ENCODE results near the gene CD248.
"Not testable (repeated sequence)": the region's sequence is repeated elsewhere in the genome, so short reads cannot be mapped to it uniquely, and the experiment has no call there.

Gene CD248

DNA sequence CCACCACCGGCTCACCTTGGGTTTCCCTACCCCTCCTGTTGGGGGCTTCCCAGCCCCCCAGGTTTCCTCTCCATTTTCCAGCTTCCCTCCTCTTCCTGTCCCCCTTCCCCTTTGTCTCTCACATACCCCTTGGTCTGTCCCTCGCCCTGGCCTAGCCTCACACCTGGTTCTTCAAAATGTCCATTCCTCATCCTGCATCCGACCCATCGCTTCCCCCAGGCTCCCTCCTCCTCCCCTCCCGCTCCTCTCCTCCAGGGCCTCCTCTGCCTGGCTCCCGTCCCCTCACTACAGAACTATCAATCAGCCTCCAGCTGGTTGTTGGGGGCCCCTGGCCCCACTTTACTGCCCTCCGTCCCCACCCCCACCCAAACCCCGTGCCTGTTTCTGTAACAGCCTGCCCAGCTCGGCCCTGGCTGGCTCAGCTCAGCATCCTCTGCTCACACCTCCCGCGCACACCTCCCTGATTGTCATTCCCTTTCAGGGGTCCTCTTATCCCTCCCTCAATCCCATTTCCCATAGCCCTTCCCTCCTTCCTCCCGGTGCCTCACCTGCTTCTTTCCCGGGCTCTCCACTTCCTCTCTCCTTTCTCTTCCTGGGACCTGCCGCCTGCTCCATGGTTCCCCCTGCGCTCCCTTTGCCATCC is 37.6 kb downstream of the CD248 start:
- H3K27ac ChIP-seq (replicated peaks), result no peak overlapping the region
- no peaks in the 10 kb centered on the region for H3K27me3 ChIP-seq (ENCODE audit: insufficient read depth, poor library complexity, severe bottlenecking)
- no peak overlapping the region for H3K4me3 ChIP-seq (replicated peaks; ENCODE audit: insufficient read depth, low read length)
- no peak for DNase-seq (ENCODE audit: low read depth in 1 of 2, low spot score in 1 of 2)
- TF ChIP-seq GABPA (IDR thresholded peaks at IDR 0.05; ENCODE audit: low read depth) (no peak), SPI1 (IDR thresholded peaks at IDR 0.05; ENCODE audit: borderline replicate concordance, low read depth) (no peak), POLR2AphosphoS5 (IDR thresholded peaks at IDR 0.05; ENCODE audit: low read depth) (no peak)
- TF ChIP-seq, protein P1, sequence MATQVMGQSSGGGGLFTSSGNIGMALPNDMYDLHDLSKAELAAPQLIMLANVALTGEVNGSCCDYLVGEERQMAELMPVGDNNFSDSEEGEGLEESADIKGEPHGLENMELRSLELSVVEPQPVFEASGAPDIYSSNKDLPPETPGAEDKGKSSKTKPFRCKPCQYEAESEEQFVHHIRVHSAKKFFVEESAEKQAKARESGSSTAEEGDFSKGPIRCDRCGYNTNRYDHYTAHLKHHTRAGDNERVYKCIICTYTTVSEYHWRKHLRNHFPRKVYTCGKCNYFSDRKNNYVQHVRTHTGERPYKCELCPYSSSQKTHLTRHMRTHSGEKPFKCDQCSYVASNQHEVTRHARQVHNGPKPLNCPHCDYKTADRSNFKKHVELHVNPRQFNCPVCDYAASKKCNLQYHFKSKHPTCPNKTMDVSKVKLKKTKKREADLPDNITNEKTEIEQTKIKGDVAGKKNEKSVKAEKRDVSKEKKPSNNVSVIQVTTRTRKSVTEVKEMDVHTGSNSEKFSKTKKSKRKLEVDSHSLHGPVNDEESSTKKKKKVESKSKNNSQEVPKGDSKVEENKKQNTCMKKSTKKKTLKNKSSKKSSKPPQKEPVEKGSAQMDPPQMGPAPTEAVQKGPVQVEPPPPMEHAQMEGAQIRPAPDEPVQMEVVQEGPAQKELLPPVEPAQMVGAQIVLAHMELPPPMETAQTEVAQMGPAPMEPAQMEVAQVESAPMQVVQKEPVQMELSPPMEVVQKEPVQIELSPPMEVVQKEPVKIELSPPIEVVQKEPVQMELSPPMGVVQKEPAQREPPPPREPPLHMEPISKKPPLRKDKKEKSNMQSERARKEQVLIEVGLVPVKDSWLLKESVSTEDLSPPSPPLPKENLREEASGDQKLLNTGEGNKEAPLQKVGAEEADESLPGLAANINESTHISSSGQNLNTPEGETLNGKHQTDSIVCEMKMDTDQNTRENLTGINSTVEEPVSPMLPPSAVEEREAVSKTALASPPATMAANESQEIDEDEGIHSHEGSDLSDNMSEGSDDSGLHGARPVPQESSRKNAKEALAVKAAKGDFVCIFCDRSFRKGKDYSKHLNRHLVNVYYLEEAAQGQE (IDR thresholded peaks at IDR 0.05; ENCODE audit: insufficient replicate concordance, low read depth), result no peak
- TF ChIP-seq, protein P2, sequence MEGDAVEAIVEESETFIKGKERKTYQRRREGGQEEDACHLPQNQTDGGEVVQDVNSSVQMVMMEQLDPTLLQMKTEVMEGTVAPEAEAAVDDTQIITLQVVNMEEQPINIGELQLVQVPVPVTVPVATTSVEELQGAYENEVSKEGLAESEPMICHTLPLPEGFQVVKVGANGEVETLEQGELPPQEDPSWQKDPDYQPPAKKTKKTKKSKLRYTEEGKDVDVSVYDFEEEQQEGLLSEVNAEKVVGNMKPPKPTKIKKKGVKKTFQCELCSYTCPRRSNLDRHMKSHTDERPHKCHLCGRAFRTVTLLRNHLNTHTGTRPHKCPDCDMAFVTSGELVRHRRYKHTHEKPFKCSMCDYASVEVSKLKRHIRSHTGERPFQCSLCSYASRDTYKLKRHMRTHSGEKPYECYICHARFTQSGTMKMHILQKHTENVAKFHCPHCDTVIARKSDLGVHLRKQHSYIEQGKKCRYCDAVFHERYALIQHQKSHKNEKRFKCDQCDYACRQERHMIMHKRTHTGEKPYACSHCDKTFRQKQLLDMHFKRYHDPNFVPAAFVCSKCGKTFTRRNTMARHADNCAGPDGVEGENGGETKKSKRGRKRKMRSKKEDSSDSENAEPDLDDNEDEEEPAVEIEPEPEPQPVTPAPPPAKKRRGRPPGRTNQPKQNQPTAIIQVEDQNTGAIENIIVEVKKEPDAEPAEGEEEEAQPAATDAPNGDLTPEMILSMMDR (IDR thresholded peaks at IDR 0.05; ENCODE audit: insufficient read depth, low read length), result no peak

DNA sequence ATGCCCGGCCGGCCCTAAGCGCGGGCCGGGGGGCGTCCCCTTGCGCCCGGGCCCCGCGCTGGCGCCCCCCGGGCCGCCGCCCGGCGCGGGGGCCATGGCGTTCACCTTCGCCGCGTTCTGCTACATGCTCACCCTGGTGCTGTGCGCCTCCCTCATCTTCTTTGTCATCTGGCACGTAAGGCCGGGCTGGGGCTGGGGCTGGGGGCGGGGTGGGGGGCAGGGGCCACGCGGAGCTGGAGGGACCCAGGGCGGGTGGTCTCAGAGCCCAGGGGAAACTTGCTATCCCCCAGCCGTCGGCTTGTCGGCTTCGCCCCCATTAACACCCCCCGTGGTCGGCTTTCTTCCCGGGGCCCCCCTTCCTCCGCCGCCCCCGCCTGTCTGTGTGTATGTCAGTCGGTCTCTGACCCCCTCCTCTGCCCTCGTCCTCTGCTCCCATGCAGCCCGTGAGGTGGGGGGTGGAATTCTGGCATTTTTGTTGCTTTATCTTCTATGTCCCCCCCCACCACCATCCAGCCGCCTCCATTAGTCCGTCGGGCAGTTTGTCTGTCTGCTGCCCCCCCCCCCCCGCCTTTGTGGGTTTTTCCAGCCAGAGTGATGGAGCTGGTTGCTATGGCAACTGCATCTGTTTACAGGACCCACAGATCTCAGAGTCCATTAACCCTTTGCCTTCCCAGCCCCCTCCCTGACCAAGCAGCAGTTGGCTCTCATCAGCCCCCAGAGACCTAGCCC is 38.3 kb downstream of the CD248 start:
- DNase-seq (ENCODE audit: low read depth in 1 of 2, low spot score in 1 of 2), result no peak
- Histone ChIP-seq H3K4me3 (replicated peaks; ENCODE audit: insufficient read depth, low read length) (no peak overlapping the region), H3K27me3 (ENCODE audit: insufficient read depth, poor library complexity, severe bottlenecking) (no peaks in the 10 kb centered on the region), H3K27ac (replicated peaks) (no peak overlapping the region)
- TF ChIP-seq, protein P1 (IDR thresholded peaks at IDR 0.05; ENCODE audit: insufficient replicate concordance, low read depth), result no peak
- TF ChIP-seq GABPA (IDR thresholded peaks at IDR 0.05; ENCODE audit: low read depth) (no peak), POLR2AphosphoS5 (IDR thresholded peaks at IDR 0.05; ENCODE audit: low read depth) (no peak), SPI1 (IDR thresholded peaks at IDR 0.05; ENCODE audit: borderline replicate concordance, low read depth) (no peak)
- TF ChIP-seq, protein P2 (IDR thresholded peaks at IDR 0.05; ENCODE audit: insufficient read depth, low read length), result no peak

DNA sequence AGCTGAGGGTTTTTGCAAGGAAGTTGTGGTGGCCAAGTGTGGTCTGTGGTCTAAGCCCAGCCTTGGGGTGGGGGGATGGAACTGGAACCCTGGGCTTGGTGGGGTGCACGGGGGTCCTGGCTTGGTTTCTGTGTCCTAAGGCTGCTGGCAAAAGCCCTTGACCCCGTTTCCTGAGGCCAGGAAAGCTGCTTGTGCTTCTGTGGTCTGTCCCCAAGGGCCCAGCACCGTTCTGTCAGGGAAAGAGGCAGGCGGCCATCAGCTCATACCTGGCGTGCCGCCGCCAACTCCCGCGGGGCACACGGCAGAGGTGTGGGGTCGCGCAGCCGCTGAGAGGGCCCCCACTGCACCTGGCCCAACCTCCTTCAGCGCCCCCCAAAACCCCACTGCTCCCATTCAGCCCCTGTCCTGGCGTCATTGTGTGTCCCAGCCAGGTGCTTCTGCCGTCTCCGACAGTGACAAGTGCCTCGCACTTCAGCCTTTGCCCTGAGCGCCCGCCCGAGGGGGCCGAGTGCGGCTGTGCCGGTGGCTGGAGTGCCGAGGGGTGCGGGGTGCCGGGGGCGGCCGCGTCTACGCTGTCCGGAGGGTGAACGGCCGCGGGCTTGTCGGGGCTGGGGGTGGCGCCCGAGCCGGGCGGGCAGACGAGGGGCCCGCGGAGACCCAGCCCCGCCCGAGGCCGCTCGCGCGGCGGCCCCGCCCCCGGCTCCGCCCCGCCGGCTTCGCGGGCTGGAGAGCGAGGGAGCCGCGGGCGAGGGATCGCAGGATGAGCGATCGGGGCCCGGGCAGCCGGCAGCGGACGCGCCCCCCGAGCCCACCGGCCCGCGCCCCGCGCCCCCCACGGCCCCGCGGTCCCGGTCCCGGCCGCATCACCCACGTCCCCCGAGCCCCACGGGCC is 39.1 kb downstream of the CD248 start, which contains the start of gene CNIH2:
CNIH2 (plus strand) TSS at position 705 of the 892 bp plus-strand sequence. CDS start 282 bp downstream, outside the sequence.
- Histone ChIP-seq H3K4me3 (replicated peaks; ENCODE audit: insufficient read depth, low read length) (no peak within 1 kb of the TSS; the same call in 1 of the 2 replicates), H3K27me3 (ENCODE audit: insufficient read depth, poor library complexity, severe bottlenecking) (no peaks in the 10 kb centered on the region), H3K27ac (replicated peaks) (no peak within 1 kb of the TSS)
- TF ChIP-seq, protein P2 (IDR thresholded peaks at IDR 0.05; ENCODE audit: insufficient read depth, low read length), result no peak
- TF ChIP-seq GABPA (IDR thresholded peaks at IDR 0.05; ENCODE audit: low read depth) (no peak), SPI1 (IDR thresholded peaks at IDR 0.05; ENCODE audit: borderline replicate concordance, low read depth) (no peak), POLR2AphosphoS5 (IDR thresholded peaks at IDR 0.05; ENCODE audit: low read depth) (no peak)
- TF ChIP-seq, protein P1 (IDR thresholded peaks at IDR 0.05; ENCODE audit: insufficient replicate concordance, low read depth), result no peak
- DNase-seq (ENCODE audit: low read depth in 1 of 2, low spot score in 1 of 2), result peak in 1 of 2 experiments; percentile 25

DNA sequence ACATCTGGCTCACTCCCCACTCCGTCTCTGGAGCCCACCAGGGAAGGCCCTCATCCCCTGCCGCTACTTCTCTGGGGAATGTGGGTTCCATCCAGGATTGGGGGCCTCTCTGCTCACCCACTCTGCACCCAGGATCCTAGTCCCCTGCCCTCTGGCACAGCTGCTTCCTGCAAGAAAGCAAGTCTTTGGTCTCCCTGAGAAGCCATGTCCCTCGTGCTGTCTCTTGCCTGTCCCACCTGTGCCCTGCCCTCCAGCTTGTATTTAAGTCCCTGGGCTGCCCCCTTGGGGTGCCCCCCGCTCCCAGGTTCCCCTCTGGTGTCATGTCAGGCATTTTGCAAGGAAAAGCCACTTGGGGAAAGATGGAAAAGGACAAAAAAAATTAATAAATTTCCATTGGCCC is 39.8 kb downstream of the CD248 start:
- not testable (repeated sequence) for H3K27me3 ChIP-seq (ENCODE audit: insufficient read depth, poor library complexity, severe bottlenecking); H3K27ac ChIP-seq (replicated peaks); H3K4me3 ChIP-seq (replicated peaks; ENCODE audit: insufficient read depth, low read length)
- DNase-seq (ENCODE audit: low read depth in 1 of 2, low spot score in 1 of 2), result peak in 1 of 2 experiments; percentile 31

All from HL-60 (cell line).